DND-41 (cell line): ENCODE measurements around the gene ARID5A.

Experiments
- ATAC-seq: fragments of 200-7000 bp; cut with Tn5 transposase; 3 replicates; pipeline ENCODE4 v1.9.1; 2021; ENCODE audit warnings: low read depth; ENCODE audit not compliant: insufficient read depth
- DNase-seq: peaks from one replicate; pipeline ENCODE4 v3.0.0-alpha.2; 2020
- H2AFZ ChIP-seq: 2 replicates; pipeline ENCODE4 v1.6.0; 2012; ENCODE audit warnings: low read depth, low read length
- H3K27ac ChIP-seq: 2 replicates; pipeline ENCODE4 v1.5.1; 2012; ENCODE audit warnings: low read length, inconsistent platforms
- H3K27me3 ChIP-seq: fragments of 200-600 bp; sonication (generic); 2 replicates; pipeline ENCODE4 v1.6.0; 2012; ENCODE audit warnings: low read length, mild to moderate bottlenecking, inconsistent platforms; ENCODE audit not compliant: insufficient read depth, poor library complexity
- H3K36me3 ChIP-seq: 2 replicates; pipeline ENCODE4 v1.5.1; 2012; ENCODE audit warnings: low read length, inconsistent platforms; ENCODE audit not compliant: insufficient read depth
- H3K4me1 ChIP-seq: 2 replicates; pipeline ENCODE4 v1.5.1; 2012; ENCODE audit warnings: mild to moderate bottlenecking, low read length; ENCODE audit not compliant: insufficient read depth
- H3K4me2 ChIP-seq: 2 replicates; pipeline ENCODE4 v1.6.0; 2012; ENCODE audit warnings: mild to moderate bottlenecking, moderate library complexity, low read length, inconsistent platforms; ENCODE audit not compliant: insufficient read depth
- H3K4me3 ChIP-seq, 2 experiments: fragments of 200-600 bp in 1 of 2; shearing (Covaris generic) in 1 of 2; 2 replicates each; pipeline ENCODE4 v1.5.1; 2012 to 2016; ENCODE audit warnings: inconsistent platforms in 2 of 2, low read length in 2 of 2, mild to moderate bottlenecking in 2 of 2, low read depth in 1 of 2, moderate library complexity in 1 of 2
- H3K79me2 ChIP-seq: 2 replicates; pipeline ENCODE4 v1.6.0; 2012; ENCODE audit warnings: low read length, inconsistent platforms; ENCODE audit not compliant: insufficient read depth
- H3K9ac ChIP-seq: 2 replicates; pipeline ENCODE4 v1.6.0; 2012; ENCODE audit warnings: low read depth, mild to moderate bottlenecking, inconsistent platforms, low read length, moderate library complexity
- H3K9me3 ChIP-seq: 2 replicates; pipeline ENCODE4 v1.5.1; 2012; ENCODE audit warnings: low read length, moderate library complexity, mild to moderate bottlenecking, inconsistent platforms; ENCODE audit not compliant: insufficient read depth, severe bottlenecking
- H4K20me1 ChIP-seq: 2 replicates; pipeline ENCODE4 v1.6.0; 2012; ENCODE audit warnings: low read length; ENCODE audit not compliant: insufficient read depth
- CTCF ChIP-seq: IDR thresholded peaks from 2 replicates; pipeline ENCODE4 v1.5.1; 2012; ENCODE audit warnings: borderline replicate concordance, low read length, moderate library complexity, mild to moderate bottlenecking; ENCODE audit not compliant: poor library complexity, severe bottlenecking; ENCODE audit errors: extremely low read depth
- EZH2 ChIP-seq: IDR thresholded peaks from 3 replicates; pipeline ENCODE4 v1.6.1; 2012; ENCODE audit warnings: borderline replicate concordance, low read depth, mild to moderate bottlenecking, moderate library complexity, low read length, inconsistent platforms; ENCODE audit not compliant: severe bottlenecking

The ARID5A gene

GRCh38 chr2:96530474-96531357 is 5.8 kb upstream of the ARID5A start:
- no peak for DNase-seq
- peaks cover 8% of the 10 kb centered on the region; the same call in 1 of the 2 replicates for H4K20me1 ChIP-seq
- ATAC-seq, result no peak
- TF ChIP-seq CTCF, result no peak
- TF ChIP-seq EZH2, result no peak
- H3K79me2 ChIP-seq, result no peaks in the 10 kb centered on the region
- H3K9ac ChIP-seq, result peak overlapping the region; percentile 45; the same call in 1 of the 2 replicates
- H3K27ac ChIP-seq, result no peak overlapping the region
- peak overlapping the region; percentile 78 for H3K4me2 ChIP-seq
- H3K9me3 ChIP-seq, result no peaks in the 10 kb centered on the region
- H3K4me3 ChIP-seq, result no peak overlapping the region; a peak in 1 of 4 replicates
- peaks cover 14% of the 10 kb centered on the region for H3K27me3 ChIP-seq
- H3K4me1 ChIP-seq, result peaks cover 44% of the 10 kb centered on the region
- no peak overlapping the region for H2AFZ ChIP-seq
- H3K36me3 ChIP-seq, result no peaks in the 10 kb centered on the region

DNA sequence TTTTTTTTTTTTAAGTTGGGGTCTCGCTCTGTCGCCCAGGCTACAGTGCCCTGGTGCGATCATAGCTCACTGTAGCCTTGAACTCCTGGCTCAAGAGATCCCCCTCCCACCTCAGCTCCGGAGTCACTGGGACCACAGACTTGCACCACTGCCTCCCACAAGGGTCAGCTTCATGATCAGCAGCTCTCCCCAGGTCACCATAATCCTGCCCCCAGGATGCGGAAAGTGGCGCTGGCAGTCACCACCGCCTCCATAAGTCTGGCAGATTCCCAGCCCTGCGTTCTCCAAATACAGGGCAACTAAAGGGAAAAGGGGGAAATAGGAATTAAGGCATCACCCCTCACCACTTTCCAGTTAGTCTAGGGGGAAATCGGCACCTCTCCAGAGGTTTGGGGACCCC is 5.2 kb upstream of the ARID5A start:
- DNase-seq, result no peak
- H3K4me2 ChIP-seq, result peak overlapping the region; percentile 78
- peaks cover 14% of the 10 kb centered on the region for H3K27me3 ChIP-seq
- no peak for ATAC-seq
- H3K79me2 ChIP-seq, result no peaks in the 10 kb centered on the region
- H2AFZ ChIP-seq, result peak overlapping the region; percentile 21; the same call in 1 of the 2 replicates
- H3K36me3 ChIP-seq, result no peaks in the 10 kb centered on the region
- peaks cover 8% of the 10 kb centered on the region; the same call in 1 of the 2 replicates for H4K20me1 ChIP-seq
- H3K9me3 ChIP-seq, result no peaks in the 10 kb centered on the region
- peak overlapping the region in 1 of 2 experiments; percentile 52; a peak in 3 of 4 replicates for H3K4me3 ChIP-seq
- no peak for TF ChIP-seq CTCF
- TF ChIP-seq EZH2, result no peak
- peaks cover 50% of the 10 kb centered on the region for H3K4me1 ChIP-seq
- peak overlapping the region; percentile 45 for H3K9ac ChIP-seq
- H3K27ac ChIP-seq, result peak overlapping the region; percentile 55; the same call in 1 of the 2 replicates

DNA sequence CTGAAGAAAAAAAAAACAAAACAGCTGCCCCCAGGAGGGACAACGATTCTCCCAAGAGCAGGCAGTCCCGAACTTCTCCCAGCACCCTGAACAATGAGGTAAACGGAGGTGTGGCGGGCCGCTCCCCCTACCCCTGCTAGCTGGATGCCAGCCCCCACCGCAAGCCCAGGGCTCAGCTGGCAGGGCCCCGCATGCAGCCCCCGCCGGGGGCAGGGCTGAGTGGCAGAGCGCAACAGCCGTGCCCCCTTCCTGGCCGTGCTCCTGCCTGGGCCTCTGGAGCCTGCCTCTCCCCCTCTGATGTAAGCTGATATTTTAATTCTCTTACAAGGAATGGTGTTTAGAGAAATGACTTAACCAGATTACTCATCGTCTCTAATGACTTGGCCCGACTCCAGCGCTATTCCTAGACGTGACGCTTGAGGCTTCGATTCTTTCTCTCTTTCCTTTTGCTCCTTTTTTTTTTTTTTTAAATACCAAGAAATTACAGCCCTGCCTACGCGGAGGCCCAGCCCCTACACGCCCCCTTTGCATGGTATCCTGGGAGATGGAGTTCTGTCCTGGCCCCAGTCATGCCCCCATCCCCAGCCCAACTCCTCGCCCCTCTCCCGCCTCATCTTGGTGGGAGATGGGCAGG is 4.6 kb upstream of the ARID5A start:
- peak overlapping the region; percentile 78 for H3K4me2 ChIP-seq
- H3K36me3 ChIP-seq, result no peaks in the 10 kb centered on the region
- peak overlapping the region; percentile 45 for H3K9ac ChIP-seq
- H3K9me3 ChIP-seq, result no peaks in the 10 kb centered on the region
- ATAC-seq, result peak; percentile 62
- peaks cover 8% of the 10 kb centered on the region; the same call in 1 of the 2 replicates for H4K20me1 ChIP-seq
- peak overlapping the region; percentile 23 for H2AFZ ChIP-seq
- TF ChIP-seq CTCF, result peak; percentile 7
- no peak for TF ChIP-seq EZH2
- peak; percentile 87 for DNase-seq
- peak overlapping the region in 1 of 2 experiments; percentile 52; a peak in 3 of 4 replicates for H3K4me3 ChIP-seq
- H3K27me3 ChIP-seq, result peaks cover 9% of the 10 kb centered on the region
- peaks cover 46% of the 10 kb centered on the region for H3K4me1 ChIP-seq
- peak overlapping the region; percentile 55 for H3K27ac ChIP-seq
- H3K79me2 ChIP-seq, result no peaks in the 10 kb centered on the region
